Frontal cortex (tissue), 4 donors: ENCODE results near the gene TAF5L. TPM values are rescaled to one million over a fixed set of nuclear protein-coding genes. Genes with fewer than 3 reads are reported as not detected.
A peak's percentile ranks its signal among the peaks of the same experiment; 100 is the strongest.
"Not testable (repeated sequence)": the region's sequence is repeated elsewhere in the genome, so short reads cannot be mapped to it uniquely, and the experiment has no call there.

ENCODE experiments used
- DNase-seq, 2 donors: peaks; one replicate each; pipeline ENCODE4 v3.0.0; 2012; ENCODE audit warnings: low spot score in 2 of 2
- FAIRE-seq: peaks from 2 replicates; lab custom pipeline; 2012; peaks lifted over from hg19 to GRCh38; lab: Jason Lieb, UNC
- total RNA-seq: library from RNA; depleted of rRNA; stranded (reverse); fragments of >200 nt; gene quantifications from one replicate; pipeline ENCODE4 v1.2.3, GENCODE V29; 2014
- donor health status: control.
- donor health status: control.
- donor health status: control.

TAF5L gene
- total RNA-seq, 1 donor from 2014 or later: 32.2 TPM

DNA sequence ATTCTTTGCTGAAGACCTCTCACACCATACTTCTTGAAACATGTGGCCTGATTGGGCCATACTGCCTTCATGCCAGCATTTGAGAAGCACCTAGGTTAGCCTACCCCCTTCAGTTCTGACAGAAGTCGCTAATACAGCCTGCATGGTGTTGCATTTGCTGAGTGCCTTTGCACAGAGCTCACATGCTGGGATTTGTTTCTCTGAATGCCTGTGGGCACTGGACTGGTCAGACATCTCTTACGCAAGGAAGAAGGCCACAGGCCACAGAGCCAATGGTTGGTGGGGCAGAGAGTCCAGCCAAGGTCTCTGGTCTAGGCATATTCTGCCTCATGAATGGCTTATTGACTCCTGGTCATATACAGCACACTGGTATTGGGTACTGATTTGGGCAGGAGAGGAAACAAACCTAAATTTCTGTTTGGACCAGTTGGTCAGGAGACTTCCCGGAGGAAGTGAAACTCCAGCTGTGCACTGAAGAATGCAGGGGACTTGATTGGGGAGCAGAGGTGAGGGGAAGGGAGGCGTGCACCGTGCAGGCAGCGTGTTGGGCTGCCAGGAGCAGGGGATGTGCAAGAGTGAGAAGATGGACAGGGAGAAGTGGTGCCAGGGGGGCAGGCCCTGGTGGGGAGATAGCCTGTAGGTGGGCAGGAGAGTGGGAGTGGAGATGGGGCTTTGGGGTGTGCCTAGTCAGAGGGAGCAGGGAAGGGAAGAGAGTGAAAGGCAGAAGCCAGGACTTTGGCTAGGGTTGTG is 18.2 kb upstream of the TAF5L start:
- FAIRE-seq (no peak), DNase-seq (no peak)

DNA sequence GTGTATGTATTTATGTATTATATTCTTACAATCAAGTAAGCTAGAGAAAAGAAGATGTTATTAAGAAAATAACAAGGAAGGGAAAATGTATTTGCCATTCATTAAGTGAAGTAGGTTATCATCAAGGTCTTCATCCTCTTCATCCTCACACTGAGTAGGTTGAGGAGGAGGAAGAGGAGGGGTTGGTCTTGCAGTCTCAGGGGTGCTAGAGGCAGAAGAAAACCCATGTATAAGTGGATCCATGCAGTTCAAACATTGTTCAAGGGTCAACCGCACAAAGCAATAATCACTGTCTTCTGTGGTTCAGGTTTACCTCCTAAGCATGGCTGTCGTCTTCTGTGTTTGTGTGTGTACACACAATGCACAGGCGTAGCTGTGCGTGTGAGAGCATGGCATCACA is 17.0 kb upstream of the TAF5L start:
- no peak for FAIRE-seq
- no peak for DNase-seq

DNA sequence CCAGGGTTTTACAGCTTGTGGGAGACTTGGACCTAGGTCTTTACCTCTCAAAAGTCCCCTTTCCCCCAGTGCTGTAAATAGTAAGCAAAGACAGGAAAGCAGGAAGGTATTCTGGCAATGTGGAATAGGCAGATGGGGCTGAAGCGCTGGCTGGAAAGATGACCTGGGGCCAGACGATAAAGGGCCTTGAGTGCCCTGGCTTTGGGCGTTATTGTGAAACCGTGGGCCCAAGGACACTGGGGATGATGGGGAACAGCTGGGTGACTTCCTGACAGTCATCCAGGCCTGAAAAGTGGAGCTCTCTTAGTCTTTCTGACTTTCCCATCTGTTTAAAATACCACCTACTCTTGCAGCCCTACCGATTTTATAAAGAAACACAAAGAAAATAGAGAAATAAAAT is 16.5 kb upstream of the TAF5L start:
- DNase-seq: no peak
- no peak for FAIRE-seq

DNA sequence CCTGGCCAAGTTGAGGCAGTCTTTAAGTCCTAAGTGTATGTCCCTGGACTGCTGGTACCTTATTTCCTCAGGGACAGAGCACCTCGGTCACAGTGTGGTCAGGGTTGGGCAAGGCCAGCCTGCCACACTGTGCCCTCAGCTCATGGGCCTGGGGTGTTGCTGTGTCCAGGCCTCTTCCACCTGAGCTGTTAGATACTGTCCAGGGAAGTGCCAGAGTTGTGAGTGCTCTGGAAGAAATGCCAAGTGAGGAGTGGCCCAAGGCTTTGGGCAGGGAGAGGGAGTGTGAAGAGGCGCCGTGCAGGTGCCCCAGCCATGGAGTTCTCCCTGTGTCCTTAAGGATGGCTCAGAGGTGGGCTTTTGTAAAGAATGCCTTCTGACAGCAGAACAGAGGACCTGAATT is 15.4 kb upstream of the TAF5L start:
- FAIRE-seq: no peak
- no peak for DNase-seq

DNA sequence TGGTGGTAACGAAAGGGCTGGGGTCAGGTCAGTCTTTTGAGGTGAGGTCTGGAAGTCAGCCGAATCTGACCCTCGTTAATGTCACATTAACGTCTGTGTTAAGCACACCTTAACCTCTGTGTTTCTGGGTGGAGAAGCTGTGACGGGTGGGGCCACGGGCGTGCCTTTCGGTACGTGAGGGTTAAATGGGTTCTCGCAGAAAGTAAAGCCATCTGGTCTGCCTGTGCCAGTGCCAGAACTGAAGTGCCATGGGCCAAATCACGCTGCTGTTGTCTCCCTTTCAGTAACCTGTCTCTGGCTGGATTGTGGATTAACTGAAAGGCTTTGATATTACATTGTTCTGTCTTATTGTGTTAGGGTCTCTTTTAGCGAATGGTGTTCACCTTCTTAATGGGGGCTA is 14.5 kb upstream of the TAF5L start:
- FAIRE-seq: no peak
- DNase-seq: no peak

DNA sequence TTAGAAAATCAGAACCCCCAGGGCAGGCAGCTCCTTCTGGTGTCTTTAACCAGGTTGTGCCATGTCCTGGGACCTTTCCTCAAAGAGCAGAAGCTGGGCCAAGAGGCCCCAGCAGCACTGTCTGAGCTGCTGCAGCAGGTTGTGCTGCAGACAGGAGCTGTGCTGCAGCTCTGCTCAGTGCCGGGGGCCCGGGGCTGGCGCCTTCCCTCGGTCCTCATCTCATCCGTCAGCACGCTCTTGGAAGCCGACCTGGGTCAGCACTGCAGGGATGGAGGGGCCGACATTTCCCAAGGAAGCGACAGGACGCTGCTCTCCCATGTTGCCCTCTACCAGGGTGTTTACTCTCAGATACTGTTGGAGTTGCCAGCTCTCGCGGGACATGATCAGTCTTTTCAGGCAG is 11.8 kb upstream of the TAF5L start:
- no peak for DNase-seq
- FAIRE-seq: no peak

DNA sequence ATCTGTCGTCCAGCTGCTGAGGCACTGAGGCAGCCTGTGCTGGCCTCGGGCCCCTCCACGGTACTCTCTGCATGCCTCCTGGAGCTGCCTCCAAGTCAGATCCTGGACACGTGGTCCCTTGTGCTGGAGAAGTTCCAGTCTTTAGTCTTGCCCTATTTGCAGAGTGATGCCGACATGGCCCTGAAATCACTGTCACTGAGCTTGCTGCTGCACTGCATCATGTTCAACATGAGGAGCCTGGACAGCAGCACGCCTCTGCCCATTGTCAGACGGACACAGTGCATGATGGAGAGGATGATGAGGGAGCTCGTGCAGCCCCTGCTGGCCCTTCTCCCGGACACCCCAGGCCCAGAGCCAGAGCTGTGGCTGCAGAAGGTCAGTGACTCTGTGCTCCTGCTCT is 10.1 kb upstream of the TAF5L start:
- no peak for FAIRE-seq
- no peak for DNase-seq

DNA sequence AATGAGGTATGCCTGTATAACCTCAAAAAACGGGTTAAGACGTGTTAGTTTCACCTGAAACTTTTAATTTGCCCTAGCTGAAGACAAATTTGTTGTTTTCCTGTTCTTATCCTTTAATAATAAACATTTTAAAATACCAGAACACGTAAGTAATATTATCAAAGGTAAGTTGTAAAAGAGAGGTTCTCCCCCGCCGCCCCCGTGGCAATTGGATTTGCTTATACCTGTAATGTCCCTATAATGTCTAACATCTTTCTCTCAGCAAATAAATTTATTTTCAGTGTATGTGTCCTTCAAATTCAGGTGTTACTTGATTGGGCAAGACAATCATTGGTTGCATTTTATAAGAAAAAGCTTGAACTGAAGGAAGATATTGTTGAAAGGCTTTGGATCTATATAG is 6.0 kb upstream of the TAF5L start:
- no peak for FAIRE-seq
- DNase-seq: no peak

DNA sequence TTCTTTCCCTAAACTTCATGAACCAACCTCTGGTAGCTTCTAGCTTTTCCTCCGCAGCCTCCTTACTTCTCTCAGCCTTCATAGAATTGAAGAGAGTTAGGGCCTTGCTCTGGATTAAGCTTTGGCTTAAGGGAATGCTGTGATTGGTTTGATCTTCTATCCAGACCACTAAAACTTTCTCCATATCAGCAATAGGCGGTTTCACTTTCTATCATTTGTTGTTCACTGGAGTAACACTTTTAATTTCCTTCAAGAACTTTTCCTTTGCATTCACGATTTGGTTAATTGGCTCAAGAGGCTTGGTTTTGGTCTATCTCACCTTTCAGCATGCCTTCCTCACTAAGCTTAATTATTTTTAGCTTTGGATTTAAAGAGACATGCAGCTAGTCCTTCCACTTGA is 5.2 kb upstream of the TAF5L start:
- no peak for FAIRE-seq
- no peak for DNase-seq

DNA sequence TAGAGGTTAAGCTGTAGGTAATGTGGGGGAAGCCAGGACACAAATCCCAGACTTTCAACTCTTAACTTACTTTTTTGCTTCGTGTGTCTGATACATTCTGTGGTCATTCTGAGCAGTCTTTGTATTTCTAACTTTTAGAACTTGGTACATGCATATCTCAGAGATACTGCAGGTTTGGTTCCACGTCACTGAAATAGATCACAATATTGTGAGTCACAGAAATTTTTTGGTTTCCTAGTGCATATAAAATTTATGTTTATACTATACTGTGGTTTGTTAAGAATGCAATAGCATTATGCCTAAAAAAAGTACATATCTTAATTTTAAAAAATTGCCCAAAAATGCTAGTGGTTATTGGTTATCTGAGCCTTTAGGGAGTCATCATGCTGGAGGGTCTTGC is 3.3 kb upstream of the TAF5L start:
- DNase-seq (no peak), FAIRE-seq (no peak)

DNA sequence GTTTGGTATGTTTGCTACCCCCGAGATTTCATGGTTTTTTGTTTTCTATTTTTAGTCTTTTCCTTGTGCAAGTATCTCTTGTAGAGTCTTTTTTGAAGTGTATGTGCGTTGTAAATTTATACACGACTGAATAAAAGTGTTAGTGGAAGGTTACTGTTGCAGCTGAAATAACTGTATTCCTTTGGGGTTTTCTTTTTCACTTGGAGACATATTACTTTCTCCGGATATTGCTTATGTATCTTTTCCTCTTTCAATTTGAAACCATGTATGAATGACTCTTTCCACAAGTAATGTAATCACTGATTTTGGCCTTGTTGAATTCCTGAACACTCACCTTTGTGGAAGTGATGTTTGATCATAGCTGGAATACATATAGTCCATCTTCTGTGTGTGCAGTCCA is 1.1 kb upstream of the TAF5L start:
- no peak for DNase-seq
- no peak for FAIRE-seq

DNA sequence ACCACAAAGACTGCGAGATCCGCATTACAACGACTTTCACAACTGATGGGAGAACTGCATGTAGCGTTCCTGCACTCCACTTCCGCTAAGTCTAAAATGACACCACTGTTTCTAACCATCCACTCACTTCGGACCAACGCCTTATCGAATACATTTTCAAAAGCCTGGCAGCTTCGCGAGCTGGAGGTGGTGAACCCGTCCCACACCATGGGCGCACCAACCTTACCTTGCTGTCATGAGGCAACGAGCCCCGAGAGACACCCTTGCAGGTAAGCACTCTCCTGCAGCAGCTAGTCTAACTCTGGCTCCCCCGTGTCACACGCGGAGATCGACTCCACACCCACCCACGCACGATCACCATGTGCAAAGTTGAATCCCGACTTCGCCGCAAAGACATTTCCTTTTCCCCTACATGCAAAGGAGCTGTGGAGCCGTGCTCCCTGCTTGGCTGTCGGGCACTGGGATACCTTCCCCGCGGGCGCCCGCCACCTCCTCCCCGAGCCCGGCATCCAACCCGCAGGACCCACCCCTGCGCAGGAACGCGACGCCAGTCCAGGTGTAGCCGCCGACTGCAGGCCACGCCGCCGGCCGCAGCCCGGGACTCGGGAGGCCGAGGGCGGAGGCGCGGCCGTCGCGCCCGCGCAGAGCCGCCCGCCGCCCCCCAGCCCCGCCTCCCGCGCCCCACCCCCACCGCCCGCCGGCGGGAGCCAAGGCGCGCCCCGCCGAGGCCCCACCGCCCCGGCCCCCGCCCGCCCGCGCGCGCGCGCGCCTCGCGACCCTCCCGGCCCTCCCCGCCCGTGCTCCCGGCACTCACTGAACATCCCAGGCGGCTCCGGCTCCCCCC is 629 bp downstream of the TAF5L start:
- FAIRE-seq (no peak), DNase-seq (peak; percentile 86 to 91)

DNA sequence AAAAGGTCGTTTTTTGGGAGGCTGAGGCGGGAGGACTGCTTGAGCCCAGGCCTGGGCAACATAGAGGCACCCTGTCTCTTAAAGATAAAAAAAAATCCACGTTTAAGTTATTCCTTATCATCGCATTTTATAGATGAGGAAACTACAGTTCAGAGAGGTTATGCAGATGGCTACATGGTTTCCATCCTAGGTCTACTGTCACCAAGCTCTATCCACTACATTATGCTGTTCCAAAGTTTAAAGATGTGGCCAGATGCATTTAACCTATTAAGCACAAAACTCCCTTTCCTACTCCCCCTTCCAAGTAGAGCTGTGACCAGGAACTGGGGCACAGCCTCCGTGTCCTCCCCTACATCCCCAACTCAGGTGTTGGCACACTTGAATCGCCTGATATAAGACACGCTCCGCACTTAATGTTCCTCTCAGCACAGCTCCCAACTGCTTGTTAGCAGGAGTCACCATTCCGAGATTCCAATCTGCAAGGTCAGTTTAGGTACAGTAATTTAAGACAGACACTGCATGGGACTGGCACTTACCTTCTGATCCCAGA is 1.3 kb downstream of the TAF5L start:
- no peak for FAIRE-seq
- peak in 1 of 2 donors; percentile 19 for DNase-seq

DNA sequence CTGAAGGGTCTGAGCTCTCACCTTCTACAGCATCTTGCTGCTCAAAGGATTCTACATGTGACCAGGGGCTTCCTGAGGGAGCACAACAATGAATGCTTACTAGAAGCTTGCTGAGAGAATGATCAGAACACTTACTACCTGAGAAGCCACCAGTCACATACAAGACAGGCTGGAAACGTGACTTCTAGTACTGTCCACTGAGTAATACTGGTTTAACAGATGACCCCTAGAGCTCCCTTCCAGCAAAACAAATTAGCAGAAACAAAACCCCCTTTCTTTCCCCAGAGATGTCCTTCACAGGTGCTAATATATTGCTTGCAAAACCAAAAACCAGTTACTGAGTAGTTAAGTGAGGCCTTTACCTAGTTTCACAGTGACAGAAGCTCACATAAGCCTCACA is 2.1 kb downstream of the TAF5L start:
- no peak for FAIRE-seq
- no peak for DNase-seq

DNA sequence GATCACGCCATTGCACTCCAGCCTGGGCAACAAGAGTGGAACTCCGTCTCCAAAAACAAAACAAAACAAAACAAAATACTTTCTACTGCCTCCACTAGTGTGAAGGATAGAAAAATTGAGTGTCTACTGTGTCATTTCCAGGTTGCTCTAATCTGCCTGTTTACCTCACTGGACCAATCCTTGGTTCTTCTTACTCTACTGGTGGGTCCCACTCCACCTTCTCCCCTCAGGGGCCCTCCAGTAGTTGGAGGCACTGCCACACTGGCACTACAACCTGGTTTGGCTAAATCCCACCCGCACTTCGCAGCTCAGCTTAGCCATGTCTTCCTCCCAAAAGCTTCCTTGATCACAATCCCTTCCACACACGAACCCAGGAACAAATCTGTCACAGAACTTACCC is 2.7 kb downstream of the TAF5L start:
- DNase-seq: no peak

DNA sequence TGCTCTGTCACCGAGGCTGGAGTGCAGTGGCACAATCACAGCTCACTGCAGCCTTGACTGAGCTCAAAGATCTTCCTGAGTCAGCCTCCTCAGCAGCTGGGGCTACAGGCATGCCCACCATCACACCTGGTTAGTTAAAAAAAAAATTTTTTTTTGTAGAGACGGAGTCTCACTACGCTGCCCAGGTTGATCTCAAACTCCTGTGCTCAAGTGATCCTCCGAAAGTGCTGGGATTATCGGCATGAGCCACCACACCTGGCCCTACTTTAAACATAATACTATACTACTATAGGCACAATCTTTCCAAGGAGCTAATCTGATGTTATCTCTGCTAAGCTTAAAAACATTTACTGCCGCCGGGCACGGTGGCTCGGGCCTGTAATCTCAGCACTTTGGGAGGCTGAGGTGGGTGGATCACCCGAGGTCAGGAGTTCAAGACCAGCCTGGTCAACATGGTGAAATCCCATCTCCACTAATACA is 3.2 kb downstream of the TAF5L start:
- not testable (repeated sequence) for DNase-seq, FAIRE-seq

More for the DNA sequence above, 2.7 kb downstream of the TAF5L start:
- FAIRE-seq: no peak

DNA sequence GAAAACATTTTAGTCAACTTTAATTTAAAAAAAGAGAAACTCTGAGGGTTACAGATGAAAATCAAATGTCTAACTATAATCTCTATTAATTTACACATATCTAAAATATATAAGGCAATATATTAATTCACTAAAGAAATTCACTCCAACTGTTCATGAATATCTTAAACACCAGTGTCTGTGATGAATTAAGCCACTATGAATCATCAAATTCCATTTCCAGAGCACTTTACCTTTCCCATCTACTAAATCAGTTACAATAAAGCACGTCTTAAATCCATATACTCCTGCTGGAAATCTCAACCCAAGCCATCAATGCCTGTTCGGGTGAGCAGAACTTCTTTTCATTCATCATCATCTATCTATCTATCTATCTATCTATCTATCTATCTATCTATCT is 4.3 kb downstream of the TAF5L start:
- DNase-seq: no peak
- FAIRE-seq: no peak

DNA sequence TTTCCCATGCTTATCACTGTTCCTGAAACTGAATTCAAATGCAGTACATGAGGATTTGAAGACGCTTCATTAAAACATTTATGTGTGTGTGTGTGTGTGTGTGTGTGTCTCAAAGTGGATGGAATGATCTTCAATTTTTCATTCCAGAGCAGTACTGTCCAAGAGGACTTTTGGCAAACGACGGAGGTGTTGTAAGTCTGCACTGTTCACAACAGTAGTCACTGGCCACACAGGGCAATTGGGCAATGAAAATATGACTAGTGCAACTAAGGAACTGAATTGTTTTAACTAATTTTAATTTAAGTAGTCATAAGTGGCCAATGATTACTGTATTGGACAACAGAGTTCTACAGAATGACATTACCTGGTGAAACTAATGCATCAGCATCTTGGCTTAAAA is 5.0 kb downstream of the TAF5L start:
- DNase-seq: no peak
- no peak for FAIRE-seq

DNA sequence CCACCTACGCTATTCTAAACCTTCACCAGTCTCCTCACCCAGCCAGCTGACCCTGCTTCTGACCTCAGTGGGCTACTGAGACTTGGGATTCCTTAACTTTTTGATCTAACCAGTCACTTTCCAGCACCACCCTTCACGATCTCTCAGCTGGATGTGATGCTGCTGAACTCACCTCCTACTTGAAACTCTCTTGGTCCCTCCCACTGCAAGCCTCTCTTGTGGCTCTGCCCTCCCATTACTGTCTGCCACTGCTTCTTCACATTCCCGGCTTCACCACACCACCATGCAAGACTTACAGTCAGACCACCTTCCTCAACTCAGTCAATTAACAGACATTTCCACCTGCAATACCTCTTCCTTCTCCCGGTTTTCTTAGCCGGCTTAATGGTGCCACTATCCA is 6.3 kb downstream of the TAF5L start:
- no peak for DNase-seq
- FAIRE-seq: no peak

DNA sequence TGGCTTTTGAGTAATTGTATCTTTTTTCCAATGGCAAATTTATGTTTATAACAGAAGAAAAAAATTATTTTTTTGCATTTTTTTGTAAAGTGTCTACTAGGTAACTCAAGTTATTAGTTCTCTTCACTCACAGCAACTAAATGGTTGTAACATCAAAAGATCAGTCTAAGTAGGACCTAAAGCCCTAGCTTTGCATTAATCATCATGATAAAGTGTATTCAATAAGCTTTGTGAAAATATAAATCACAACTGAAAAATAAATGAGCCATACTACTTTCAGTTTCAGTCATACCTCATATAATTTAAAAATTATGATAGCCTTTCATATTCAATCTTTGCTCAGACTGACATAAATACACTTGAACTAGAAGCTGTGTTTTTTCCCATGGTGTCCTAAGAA is 6.9 kb downstream of the TAF5L start:
- FAIRE-seq (no peak), DNase-seq (no peak)
